Vagina (tissue), 2 donors: ENCODE measurements around the gene GSTO1. TPM values are rescaled to one million over a fixed set of nuclear protein-coding genes. Genes with fewer than 3 reads are reported as not detected.
"Not testable (repeated sequence)": the region's sequence is repeated elsewhere in the genome, so short reads cannot be mapped to it uniquely, and the experiment has no call there.

Experiments used
- DNase-seq, 2 donors: peaks; one replicate each; pipeline ENCODE4 v3.0.0-alpha.2; 2017; ENCODE audit errors: extremely low spot score in 2 of 2
- H3K27ac ChIP-seq: fragments of 200-600 bp; sonication (generic); one replicate; pipeline ENCODE4 v1.5.1; 2019
- H3K27me3 ChIP-seq: fragments of 200-600 bp; sonication (generic); one replicate; pipeline ENCODE4 v1.5.1; 2019
- H3K36me3 ChIP-seq, 2 donors: fragments of 200-600 bp; sonication (generic); one replicate each; pipeline ENCODE4 v1.5.1; 2017 to 2019
- H3K4me1 ChIP-seq: fragments of 200-600 bp; sonication (generic); one replicate; pipeline ENCODE4 v1.5.1; 2019
- H3K4me3 ChIP-seq, 2 donors: fragments of 200-600 bp; sonication (generic); 1 replicate in 1 of 2; 2 replicates in 1 of 2; pipeline ENCODE4 v1.5.1; 2016 to 2019
- H3K9me3 ChIP-seq: fragments of 200-600 bp; sonication (generic); one replicate; pipeline ENCODE4 v1.5.1; 2019
- CTCF ChIP-seq, 3 experiments: fragments of 450-650 bp in 2 of 3; fragments of 200-600 bp in 1 of 3; sonication (generic) in 1 of 3; IDR thresholded peaks; one replicate each; pipeline ENCODE4 v1.5.1; 2017 to 2019; ENCODE audit warnings: antibody characterized with exemption in 3 of 3, mild to moderate bottlenecking in 2 of 3, moderate library complexity in 2 of 3
- POLR2A ChIP-seq, 2 donors: fragments of 450-650 bp; IDR thresholded peaks; one replicate each; pipeline ENCODE4 v1.6.1; 2017; ENCODE audit warnings: antibody characterized with exemption in 2 of 2, mild to moderate bottlenecking in 2 of 2, moderate library complexity in 2 of 2
- POLR2AphosphoS5 ChIP-seq, 2 donors: sonication (generic); formaldehyde crosslinking; IDR thresholded peaks; one replicate each; pipeline ENCODE4 v1.9.0; 2017; ENCODE audit warnings: antibody characterized with exemption in 2 of 2, mild to moderate bottlenecking in 2 of 2, low read depth in 1 of 2; ENCODE audit not compliant: insufficient read depth in 1 of 2
- intact Hi-C: fragments of 100-400 bp; cut with DNase I; formaldehyde crosslinking; loops from one replicate; pipeline ENCODE4 v1.15.1; 2023
- total RNA-seq: library from RNA; depleted of rRNA; stranded (reverse); fragments of >200 nt; gene quantifications from one replicate; pipeline ENCODE4 v1.2.3, GENCODE V29; 2016

GSTO1 gene
- total RNA-seq, 1 donor from 2014 or later: 69.5 TPM

- intact Hi-C loops: no loop called here
- Histone ChIP-seq H3K27me3 (no peaks in the 10 kb centered on the region), H3K4me3 (no peak overlapping the region), H3K36me3 (no peaks in the 10 kb centered on the region), H3K4me1 (no peaks in the 10 kb centered on the region), H3K27ac (no peak overlapping the region), H3K9me3 (no peaks in the 10 kb centered on the region)
- TF ChIP-seq CTCF (IDR thresholded peaks at IDR 0.05) (no peak), POLR2A (IDR thresholded peaks at IDR 0.05) (no peak), POLR2AphosphoS5 (IDR thresholded peaks at IDR 0.05; ENCODE audit: insufficient read depth in 1 of 2, low read depth in 1 of 2) (no peak)
- no peak for DNase-seq
Observed at GRCh38 chr10:104243512-104243911, 11.2 kb upstream of the GSTO1 start.

- no peak for DNase-seq
- no peaks in the 10 kb centered on the region for H3K4me1 ChIP-seq
- no peaks in the 10 kb centered on the region for H3K27me3 ChIP-seq
- H3K9me3 ChIP-seq: no peaks in the 10 kb centered on the region
- intact Hi-C loops: no loop called here
- H3K36me3 ChIP-seq: no peaks in the 10 kb centered on the region
- no peak overlapping the region for H3K27ac ChIP-seq
- TF ChIP-seq CTCF (IDR thresholded peaks at IDR 0.05) (no peak), POLR2A (IDR thresholded peaks at IDR 0.05) (no peak), POLR2AphosphoS5 (IDR thresholded peaks at IDR 0.05; ENCODE audit: insufficient read depth in 1 of 2, low read depth in 1 of 2) (no peak)
- no peak overlapping the region for H3K4me3 ChIP-seq
Observed at GRCh38 chr10:104245066-104245632, 9.5 kb upstream of the GSTO1 start.

- TF ChIP-seq POLR2AphosphoS5 (IDR thresholded peaks at IDR 0.05; ENCODE audit: insufficient read depth in 1 of 2, low read depth in 1 of 2) (no peak), POLR2A (IDR thresholded peaks at IDR 0.05) (no peak), CTCF (IDR thresholded peaks at IDR 0.05) (no peak)
- Histone ChIP-seq H3K4me1 (no peaks in the 10 kb centered on the region), H3K9me3 (no peaks in the 10 kb centered on the region), H3K36me3 (no peaks in the 10 kb centered on the region), H3K27ac (no peak overlapping the region), H3K4me3 (no peak overlapping the region), H3K27me3 (no peaks in the 10 kb centered on the region)
- DNase-seq: no peak
- intact Hi-C loops: no loop called here
Observed at GRCh38 chr10:104246976-104247375, 7.7 kb upstream of the GSTO1 start.

GRCh38 chr10:104247513-104248146 is 7.1 kb upstream of the GSTO1 start:
- Histone ChIP-seq H3K4me3 (no peak overlapping the region), H3K27ac (no peak overlapping the region), H3K36me3 (no peaks in the 10 kb centered on the region), H3K9me3 (no peaks in the 10 kb centered on the region), H3K27me3 (no peaks in the 10 kb centered on the region), H3K4me1 (no peaks in the 10 kb centered on the region)
- intact Hi-C loops: no loop called here
- TF ChIP-seq CTCF (IDR thresholded peaks at IDR 0.05) (no peak), POLR2AphosphoS5 (IDR thresholded peaks at IDR 0.05; ENCODE audit: insufficient read depth in 1 of 2, low read depth in 1 of 2) (no peak), POLR2A (IDR thresholded peaks at IDR 0.05) (no peak)
- DNase-seq: no peak

GRCh38 chr10:104248931-104249330 is 5.8 kb upstream of the GSTO1 start:
- DNase-seq, H3K9me3 ChIP-seq, H3K27ac ChIP-seq, H3K4me3 ChIP-seq, H3K27me3 ChIP-seq, H3K4me1 ChIP-seq, H3K36me3 ChIP-seq, intact Hi-C loops: not testable (repeated sequence)
